Measurements from ENCODE around the gene SEM1.
A peak's percentile ranks its signal among the peaks of the same experiment; 100 is the strongest.
"Not testable (repeated sequence)": the region's sequence is repeated elsewhere in the genome, so short reads cannot be mapped to it uniquely, and the experiment has no call there.

The SEM1 gene

DNA sequence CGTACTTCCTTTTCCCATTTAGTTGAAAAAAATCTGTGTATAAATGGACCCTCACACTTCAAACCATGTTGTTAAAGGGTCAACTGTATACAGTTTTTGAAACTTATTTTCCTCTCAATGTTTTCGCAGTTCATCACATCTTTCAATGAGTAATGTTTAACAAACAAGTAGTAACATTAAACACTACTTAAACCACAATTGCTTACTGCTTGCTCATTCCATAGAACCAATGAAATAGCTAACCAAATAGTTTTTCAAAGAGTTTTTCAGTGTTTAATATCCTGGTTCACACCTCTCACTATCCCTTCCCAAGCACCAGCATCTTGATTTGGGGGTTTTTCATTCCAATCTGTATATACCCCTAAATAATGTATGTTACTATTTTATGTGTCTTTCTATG lies 9.1 kb downstream of the SEM1 start:
- no peak for DNase-seq

DNA sequence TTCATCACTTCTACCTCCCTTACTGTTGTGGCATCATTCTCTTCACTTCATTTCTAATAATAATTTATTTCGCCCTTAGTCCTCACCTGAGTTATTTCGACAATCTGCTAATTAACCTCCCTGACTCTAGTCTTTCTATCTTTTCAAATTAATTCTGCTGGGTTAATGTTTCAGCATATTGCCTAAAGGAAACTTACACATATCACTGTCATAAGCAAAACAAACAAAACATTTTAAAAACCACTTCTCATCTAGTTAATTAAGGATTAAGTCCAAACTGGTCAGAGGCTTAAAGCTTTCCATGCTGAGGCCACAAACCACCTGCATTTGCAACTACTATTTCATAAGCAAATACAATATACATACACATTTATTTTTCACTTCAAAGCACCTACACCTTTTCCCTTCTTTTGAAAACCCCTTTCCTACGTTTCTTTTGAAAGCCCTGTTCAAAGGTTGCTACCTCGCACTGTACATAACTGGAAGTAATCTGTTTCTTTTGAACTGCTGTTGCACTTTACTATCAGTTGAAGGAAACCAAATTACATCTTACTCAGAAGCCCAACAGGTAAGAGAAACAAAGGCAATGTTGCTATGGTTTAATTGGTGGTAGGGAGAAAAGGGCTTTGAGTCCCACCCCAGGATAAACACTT lies 10.3 kb downstream of the SEM1 start:
- no peak for DNase-seq

DNA sequence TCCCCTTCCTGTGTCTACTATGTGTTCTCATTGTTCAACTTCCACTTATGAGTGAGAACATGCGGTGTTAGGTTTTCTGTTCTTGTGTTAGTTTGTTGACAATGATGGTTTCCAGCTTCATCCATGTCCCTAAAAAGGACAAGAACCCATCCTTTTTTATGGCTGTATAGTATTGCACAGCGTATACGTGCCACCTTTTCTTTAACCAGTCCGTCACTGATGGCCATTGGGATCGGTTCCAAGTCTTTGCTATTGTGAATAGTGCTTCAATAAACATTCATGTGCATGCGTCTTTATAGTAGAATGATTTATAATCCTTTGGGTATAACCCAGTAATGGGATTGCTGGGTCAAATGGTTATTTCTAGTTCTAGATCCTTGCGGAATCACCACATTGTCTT lies 11.2 kb downstream of the SEM1 start:
- DNase-seq: not testable (repeated sequence)

DNA sequence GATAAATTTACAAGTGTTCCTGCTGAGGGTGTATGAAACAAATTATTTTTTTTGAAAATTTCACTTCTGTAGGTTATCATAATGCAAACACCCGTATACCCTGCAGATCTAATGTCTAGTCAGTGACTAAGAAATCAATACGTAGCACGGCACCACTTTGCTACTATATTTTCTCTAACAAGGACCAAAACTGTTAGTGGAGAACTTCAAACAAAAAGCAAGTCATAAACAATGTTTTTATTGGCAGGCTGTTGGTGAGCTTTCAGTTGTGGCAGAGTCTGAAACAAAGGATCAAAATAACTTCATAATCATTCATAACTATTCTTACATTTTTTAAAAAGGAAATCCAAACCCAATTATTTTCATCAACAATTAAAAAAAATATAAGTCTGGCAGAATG lies 11.8 kb downstream of the SEM1 start:
- no peak for DNase-seq

DNA sequence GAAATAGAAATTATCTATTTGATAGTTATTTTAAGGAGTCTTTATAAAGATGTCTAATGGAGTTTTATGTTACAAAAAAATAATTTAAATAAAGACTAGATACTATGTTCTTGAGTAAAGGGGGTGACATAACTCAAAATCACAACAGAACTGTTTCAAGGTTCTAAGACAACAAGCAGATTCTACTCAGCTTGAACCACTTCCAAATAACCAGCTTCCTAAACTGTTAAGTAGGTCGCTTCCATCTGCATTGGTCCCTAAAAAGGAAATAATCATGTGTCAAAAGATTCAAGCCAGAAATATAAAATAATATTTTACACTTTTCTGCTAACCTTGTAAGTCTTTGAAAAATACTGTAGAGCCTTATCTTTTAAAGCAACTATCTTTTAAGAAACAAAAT lies 14.1 kb downstream of the SEM1 start:
- no peak for DNase-seq

DNA sequence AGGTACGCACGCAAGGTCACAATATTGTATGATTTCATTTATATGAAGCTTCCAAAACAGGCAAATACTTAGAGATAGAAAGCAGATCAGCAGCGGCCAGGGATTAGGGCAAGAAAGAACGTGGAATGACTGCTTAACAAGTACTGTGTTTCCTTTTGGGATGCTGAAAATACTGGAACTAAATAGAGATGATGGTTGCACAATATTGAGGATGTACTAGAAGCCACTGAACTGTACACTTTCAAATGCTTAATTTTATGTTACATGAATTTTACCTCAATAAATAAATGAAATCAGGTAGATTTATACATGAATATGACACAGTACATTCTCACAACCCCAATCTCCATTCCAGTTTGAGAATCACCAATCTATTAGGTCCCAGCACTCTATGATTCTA lies 15.6 kb downstream of the SEM1 start:
- DNase-seq: no peak

DNA sequence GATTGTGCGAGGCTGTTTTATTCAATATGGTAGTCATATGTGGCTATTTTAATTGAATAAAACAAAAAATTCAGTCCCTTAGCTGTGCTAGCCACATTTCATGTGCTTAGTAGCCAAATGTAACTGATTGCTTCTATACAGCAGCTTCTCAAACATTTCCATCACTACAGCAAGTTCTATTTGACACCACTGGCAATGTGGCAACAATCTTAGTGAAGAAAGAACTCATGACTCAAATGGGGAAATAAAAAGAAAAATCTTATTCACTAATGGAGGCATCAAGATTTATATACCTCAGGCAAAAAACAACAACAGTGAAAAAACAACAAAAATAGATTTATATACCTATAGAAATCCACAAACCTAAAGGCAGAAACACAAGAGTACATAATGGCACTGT lies 17.9 kb downstream of the SEM1 start:
- DNase-seq: no peak

DNA sequence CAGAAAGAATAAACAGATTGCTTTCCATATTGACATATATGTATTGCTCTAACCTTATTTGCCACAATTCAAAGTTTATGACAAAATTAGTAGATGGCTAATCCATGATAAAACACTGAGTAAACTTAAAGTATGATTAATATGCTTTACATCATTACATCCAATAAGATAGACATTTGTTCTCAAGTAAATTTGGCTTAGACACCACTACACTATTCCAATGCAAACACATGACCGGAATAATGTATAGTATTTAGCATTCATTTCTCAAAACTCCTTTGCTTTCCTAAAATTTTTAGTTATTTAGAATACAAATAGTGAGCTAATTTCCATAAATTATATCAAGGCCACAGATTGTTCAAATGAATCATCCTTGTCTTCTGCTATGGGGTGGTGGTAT lies 20.2 kb downstream of the SEM1 start:
- no peak for DNase-seq

DNA sequence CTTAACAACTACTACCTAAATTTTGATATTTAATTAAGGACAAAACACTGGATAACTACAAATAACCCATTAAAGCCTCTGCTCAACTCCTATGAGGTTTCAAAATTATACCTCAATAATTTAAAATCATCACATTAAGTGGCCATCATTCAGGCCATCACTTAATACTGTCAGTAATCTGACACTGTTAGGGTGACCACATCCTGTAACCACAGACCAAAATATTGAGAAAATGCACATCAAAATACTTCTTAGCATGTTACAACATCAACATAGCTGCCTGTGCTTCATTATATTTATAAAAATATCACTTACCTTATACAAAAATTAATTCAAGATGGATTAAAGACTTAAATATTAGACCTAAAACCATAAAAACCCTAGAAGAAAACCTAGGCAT lies 23.3 kb downstream of the SEM1 start:
- DNase-seq: no peak

DNA sequence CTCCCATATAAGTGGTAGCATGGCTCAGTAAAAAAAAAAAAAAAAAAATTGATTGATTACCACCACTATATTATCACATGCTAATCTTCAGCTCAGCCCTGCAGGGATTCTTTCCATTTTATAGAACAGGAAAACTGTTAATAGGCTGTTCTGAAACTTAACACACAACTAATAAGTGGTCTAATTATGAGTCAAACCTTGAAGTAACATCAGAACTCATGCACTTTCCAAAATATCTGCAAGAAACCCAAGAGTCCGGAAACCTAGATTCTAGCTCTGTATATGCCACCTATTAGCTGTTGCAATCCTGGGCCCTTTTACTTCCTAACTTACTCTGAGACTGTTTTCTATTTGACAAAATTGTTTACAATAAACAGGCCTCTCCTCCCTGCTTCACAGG lies 23.9 kb downstream of the SEM1 start:
- DNase-seq: no peak

DNA sequence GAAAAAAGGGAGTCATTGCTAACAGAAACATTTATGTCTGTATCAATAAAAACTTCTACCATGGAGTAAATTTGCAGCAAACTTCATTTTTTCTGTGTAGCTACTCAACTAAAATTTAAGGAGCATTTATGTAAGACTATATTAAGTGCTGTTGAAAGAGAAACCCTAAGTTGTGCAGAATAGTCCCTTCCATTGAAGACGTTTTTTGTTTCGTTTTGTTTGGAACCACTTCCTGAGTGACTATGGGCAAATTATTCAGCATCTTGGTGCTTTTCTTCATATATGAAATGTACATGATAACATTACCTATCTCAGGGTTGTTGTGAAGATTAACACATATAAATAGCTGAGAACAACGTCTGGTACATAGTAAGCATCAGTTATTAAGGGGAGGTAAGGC lies 24.3 kb downstream of the SEM1 start:
- no peak for DNase-seq

DNA sequence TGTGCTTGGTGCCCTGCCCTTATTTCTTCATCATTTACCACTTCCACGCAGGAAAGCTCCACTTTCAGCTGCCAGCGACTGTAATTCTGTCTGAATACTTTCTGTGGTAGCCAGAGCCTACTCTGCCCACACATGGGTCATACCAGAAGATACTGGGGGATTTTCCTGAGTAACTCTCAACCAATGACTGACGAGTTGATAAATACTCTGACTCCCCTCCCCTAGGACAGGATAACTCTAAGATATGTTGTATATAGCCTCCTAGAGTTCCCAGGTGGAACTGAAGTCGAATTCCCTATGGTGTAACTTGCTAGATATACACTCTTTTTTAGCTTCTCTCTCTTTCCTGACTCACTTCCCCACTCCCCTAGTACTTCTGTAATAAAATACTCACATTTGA lies 29.8 kb downstream of the SEM1 start:
- peak; percentile 8 for DNase-seq

DNA sequence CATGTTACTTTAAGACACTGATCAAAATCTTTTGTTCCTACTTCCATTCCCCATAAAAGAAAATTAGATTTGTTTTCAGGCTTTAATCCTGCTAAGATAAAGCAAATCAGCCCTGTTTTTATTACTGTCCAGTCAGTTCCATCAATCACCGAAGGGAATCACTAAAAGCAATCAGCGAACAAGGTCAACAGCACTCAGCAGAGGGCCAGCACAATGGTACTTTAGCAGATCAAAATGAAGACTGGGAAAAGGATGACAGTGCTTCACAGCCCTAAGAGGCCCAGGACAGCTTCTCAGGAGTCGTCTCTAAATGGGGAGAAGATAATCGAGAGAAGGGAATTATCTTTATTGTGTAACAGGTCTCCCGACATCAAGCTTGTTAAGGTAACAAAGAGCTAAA lies 32.7 kb downstream of the SEM1 start:
- no peak for DNase-seq

DNA sequence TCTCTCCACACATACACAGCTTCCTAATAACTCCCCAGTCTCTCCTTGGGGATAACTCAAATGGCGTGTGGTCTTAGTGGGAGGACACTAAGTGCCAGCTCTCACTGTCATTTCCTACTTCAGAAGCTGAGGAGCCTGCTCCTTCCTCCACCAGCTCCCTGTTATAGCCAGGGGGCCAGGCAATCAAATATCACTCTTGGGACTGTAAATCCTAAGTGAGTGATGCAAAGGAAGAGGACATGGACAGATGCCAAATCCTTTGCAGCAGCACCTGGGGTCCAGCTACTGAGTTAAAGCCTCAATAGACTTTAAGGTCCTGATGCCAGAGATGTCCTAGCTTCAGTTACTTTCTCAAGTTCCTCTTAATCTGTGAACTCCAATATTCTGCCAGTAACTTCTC lies 34.1 kb downstream of the SEM1 start:
- peak; percentile 84 for DNase-seq

DNA sequence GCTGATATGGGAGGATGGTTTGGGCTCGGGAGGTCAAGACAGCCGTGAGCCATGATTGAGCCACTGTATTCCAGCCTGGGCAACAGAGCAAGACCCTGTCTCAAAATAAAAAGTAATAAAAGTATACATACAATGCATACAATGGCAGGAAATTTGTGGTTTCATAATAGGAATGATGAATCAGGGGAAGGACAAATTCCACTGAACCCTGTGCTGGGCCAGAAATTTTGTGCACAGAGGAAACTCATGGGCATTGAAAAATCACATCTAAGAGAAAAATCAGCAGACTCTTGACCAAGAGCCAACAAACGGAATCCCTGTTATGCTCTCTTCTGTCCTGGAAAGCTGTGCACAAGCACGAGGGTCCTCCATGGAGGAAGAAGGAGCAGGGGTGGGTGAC lies 35.1 kb downstream of the SEM1 start:
- no peak for DNase-seq

DNA sequence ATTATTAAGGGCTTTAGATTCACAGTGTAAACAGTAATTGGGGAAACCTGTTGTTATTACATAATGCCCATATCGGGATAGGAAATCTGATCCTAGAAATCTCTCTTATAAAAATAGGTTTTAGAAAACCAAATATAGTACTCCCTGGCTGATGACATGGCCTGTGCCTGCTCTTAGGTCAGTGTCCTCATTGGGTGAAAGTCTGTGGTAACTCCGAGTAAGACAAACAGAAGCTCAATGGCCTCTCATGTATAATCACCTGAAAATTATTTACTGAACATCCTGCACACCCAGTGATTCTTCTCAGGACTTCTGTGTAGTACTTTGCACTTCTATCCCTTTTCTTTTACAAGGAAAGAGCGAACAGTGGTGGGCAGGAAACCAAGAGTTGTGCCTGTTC lies 37.8 kb downstream of the SEM1 start:
- peak; percentile 18 for DNase-seq

DNA sequence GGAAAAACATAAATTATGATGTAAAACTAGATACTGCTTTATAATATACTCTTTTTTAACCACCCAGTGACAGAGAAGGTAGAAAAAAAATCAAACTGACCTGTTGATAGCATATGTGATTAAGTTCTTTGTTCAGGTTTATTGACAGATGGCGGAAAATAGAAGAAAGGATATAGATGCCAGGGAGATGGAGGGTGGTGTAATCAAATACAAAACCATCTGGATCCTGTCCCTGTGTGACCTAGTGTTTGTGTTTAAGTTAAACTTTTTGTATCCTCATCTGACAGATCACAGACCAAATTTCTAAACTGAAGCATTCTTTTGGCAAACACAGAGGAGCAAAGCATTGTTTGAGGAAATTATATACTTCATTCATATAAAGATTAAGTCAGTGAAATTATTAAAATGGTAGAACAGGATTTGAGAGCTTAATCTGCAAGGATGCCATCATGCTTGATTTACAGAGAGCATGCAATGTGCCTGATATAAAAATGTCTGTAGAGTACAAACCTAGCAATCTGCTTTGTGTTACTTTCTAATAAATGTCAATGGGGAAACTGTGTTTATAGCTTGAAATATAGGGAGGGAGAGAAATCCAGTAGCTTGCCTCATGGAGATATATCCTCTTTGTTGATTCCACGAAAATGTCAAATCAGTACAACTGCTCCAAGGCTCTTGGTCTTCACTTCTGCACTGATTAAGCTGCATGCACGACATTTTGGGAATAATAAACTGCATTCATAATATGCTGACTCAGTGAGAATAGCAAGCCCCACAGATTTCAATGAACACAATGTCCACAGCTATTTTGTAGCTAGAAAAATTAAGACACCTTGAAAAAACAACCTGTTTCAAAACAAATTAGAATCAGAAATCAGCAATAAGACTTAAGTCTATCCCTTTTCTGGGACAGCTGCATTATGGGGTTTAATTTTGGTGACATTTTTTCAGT lies 39.0 kb downstream of the SEM1 start:
- DNase-seq: peak; percentile 98

DNA sequence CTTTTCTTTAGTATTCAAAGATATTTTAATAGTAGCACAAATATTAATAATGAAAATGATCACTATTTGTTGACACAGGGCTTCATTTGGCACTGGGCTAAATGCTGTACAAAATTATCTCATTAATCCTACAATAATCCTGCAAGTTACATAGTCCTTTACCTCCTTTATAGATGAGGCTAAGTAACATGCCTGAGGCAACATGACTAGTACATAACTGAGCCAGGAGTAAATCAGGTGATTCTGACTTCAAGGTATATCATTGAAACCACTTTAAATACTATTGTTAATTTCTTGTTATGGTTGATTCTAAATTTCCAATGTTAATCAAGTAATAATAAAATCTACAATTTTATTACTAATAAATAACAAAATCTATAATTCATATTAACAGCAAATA lies 39.8 kb downstream of the SEM1 start:
- peak; percentile 61 for DNase-seq

DNA sequence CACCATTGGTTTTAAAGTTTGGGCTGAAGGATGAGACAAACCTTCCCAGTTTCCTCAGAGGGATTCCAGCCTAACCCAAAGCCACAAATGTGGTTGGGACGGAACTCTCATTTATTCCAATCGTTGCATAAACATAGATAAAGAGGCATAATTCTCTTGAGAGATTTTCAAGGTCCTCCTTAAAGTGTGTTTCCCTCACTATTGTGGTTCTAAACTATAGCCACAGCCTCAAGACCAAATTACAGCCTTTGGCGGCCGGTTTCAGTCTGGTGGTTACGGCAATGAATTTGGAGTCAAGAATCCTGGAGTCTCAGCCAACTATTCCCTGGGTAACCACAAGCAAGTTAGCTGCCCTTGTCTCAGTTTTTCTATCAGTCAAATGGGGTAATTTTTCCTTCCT lies 42.6 kb downstream of the SEM1 start:
- DNase-seq: no peak

DNA sequence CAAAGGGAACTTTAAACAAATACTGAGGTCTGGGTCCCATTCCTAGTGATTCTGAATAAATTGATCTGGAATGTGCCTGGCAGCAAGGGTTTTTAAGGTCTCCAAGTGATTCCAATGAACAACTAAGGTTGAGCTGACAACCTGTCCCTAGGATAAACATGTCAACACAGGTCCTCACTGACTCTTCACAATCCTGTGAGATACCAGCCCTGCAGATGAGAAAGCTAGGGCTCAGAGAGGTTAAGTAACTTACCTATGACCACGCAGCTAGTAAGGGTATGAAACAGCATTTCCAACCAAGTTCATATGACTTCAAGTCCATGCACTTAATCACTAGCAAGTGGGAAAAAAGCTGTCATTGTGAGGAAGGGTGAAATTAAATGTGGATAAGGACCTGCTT lies 44.0 kb downstream of the SEM1 start:
- DNase-seq: no peak

DNA sequence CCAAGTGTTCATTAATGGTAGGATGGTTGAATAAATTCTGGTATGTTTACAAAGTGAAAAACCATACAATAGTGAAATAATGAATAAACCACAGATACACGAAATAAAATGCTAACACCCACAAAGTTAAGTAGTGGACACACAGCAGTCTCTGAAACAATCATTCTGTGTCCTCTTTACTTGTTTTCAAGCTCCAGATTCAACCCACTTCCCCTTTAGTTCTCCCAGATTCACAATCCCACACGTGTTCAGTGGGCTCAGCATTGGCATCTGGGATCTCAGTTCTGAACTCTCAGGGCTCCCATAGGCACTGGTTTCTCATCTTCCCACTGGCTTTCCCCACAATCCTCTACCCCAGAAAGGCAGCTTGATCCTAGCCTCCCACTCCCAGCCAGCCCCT lies 44.9 kb downstream of the SEM1 start:
- DNase-seq: no peak

DNA sequence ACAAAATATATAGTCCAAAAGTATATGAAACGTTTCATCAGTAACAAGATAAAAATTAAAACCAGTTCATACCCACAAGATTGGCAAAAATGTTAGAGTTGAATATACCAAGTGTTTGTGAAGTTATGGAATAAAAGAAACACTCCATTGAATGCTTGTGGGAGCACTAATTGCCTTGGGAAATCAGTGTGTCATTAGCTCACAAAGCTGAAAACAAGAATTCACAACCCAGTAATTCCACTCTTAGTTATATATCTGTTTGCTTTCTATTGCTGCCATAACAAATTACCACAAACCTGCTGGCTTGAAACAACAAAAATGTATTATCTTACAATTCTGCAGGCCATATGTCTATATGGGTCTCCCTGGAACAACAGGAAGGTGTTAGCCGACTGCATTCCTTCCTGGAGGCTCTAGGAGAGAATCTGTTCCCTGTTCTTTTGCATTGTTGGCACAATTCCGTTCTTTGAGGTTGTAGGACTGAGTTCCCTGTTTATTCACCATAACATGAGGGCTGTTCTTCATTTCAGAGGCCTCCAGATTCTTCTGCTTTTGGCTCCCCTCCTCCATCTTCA lies 45.7 kb downstream of the SEM1 start:
- peak; percentile 75 for DNase-seq

DNA sequence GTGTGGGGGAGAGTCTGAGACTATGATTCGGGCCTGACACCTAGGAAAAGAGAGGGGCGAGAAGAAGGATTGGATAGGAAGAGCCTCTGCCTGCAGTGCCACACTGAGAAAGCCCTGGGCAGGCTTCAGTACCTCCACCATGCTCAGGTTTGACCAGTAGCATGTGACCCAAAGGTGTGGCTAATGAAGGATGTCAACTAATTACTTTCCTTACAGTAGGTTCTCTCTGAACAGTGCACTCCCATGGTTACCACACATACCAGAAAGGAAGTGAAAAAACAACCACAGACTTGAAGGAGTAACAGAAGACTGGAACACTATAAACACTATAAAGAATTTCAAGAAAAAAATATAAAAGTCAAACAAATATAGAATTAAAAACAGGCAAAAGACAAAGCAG lies 46.2 kb downstream of the SEM1 start:
- DNase-seq: no peak

DNA sequence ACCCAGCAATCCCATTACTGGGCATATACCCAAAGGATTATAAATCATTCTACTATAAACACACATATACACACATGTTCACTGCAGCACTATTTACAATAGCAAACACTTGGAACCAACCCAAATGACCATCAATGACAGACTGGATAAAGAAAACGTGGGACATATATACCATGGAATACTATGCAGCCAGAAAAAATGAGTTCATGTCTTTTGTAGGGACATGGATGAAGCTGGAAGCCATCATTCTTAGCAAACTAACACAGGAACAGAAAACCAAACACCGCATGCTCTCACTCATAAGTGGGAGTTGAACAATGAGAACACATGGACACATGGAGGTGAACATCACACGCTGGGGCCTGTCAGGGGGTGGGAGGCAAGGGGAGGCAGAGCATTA lies 47.5 kb downstream of the SEM1 start:
- DNase-seq: not testable (repeated sequence)
